ENCODE data around the gene SETBP1.

The SETBP1 gene

DNA sequence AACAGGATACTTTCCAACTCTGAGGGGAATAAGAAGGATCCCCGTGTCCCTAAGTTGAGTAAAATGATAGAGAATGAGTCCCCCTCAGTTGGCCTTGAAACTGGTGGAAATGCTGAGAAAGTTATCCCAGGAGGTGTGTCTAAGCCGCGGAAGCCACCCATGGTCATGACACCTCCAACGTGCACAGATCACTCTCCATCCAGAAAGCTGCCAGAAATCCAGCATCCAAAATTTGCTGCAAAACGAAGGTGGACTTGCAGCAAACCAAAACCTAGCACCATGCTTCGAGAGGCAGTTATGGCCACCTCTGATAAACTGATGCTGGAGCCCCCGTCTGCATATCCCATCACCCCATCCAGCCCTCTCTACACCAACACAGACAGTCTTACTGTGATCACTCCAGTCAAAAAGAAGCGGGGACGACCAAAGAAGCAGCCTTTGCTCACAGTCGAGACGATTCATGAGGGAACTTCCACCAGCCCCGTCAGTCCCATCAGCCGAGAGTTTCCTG, 270.1 kb downstream of the SETBP1 start:
- no peak for DNase-seq

- no peak for DNase-seq
Measured at GRCh38 chr18:44951748-44952147, 271.1 kb downstream of the SETBP1 start.

GRCh38 chr18:44954257-44954656, 273.6 kb downstream of the SETBP1 start:
- no peak for DNase-seq

DNA sequence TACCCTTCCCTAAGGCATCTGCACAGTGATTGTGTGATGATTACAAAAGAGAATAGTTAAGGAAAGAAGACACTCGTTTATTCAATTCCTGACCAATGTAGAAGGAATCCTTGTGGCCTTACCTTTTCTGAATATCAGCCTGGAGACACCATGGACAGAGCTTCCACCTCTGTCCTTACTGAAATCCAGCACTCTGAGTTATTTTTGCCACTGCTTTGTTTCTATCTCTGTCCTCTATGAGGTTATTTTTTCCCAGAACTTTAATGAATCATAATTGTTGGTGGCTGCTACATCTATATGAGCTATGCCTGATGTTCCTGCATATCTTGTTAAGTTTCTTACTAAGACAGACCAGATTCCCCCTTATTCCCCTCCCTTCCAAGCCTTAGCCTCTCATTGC, 275.1 kb downstream of the SETBP1 start:
- no peak for DNase-seq

DNA sequence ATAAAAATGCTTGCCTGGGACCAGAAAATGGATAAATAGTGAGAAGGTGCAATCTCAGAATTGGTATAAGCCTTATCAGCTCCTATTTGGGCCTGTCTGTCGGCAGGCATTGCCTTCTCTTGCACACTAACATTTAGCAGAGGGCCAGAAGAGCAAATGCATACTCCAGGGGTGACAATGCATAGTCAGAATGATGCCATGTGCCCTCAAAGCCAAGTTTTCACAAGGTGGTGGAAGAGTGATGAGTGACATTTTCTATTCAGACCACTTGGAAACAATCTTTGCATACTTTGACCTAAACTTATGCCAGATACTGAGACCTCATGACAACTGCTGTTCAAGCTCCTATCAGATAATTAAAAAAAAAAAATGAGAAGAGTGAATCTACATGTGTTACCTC, 276.3 kb downstream of the SETBP1 start:
- no peak for DNase-seq

DNA sequence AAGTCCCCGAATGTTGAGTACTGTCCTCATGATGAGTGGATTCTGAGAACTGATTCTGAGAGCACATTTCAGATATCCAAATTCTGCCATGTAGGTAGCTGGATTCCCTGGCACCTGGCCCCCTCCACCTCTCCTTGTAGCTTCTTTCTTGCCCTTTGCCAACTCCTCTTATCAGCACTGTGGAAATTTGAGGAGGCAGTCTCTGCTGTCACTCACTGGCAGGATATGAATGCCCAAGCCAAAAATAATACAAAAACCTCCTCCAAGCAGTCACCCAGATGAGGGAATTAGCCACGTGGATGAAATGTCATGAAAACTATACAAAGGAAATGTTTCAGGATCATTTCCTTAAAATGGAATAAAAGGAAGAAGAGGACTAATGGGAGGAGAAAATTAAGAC, 276.8 kb downstream of the SETBP1 start:
- DNase-seq, result no peak

GRCh38 chr18:44958040-44958439, 277.4 kb downstream of the SETBP1 start:
- no peak for DNase-seq

DNA sequence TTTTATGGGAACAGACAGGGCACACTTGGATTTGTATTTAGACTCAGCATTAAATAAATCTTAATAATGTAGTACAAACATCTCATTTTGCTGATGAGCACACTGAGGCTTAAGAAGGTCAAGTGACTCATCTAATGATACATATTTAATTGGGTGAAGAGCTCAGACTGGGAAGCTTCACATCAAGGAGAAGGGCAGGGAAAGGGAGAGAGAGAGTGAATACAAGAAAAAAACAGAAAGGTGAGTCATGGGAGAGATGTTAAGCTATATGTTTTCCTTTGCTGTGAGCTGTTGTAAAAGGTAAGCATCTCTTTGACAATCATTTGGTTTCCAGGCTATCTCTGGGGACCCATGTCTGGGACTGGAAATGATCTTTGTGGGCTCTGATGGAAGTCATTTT, 277.8 kb downstream of the SETBP1 start:
- no peak for DNase-seq

DNA sequence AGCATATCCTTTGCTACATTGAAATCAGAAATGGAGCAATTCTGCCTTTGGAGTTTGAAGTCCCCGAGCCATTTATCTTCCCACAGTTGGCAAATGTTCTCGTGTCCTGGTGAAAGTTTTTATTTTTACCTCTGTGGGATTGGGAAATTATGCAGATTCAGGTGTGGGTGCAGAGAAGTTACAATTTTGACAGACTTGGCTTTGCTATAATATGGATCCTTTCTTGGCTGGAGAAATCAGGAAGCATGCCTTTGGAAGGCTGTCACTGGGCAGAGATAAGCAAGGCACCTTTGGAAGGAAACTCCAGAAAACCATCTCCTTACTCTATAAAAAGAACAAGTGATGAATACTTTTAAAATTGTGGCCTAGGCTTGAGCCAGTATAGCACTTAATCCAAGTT, 278.3 kb downstream of the SETBP1 start:
- no peak for DNase-seq

DNA sequence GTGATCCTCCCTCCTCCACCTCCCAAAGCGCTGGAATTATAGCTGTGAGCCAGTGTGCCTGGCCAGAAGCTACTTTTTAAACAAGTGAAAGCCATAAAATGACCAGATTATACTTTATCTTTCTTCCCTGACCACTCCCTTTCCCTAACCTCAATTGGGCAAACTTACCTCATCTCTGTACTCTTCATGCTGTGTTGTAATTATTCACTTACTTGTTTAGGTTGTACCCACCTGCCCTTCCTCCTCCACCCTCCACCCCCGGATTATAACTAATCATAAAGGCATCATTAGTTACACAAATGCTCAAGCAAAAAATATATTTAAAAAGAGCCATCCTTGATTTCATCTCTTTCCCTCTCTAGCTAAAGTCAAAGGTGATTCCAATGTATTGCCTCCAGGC, 279.9 kb downstream of the SETBP1 start:
- no peak for DNase-seq

GRCh38 chr18:44961288-44961995, 280.8 kb downstream of the SETBP1 start:
- no peak for DNase-seq

GRCh38 chr18:44967599-44967998, 286.9 kb downstream of the SETBP1 start:
- DNase-seq, result no peak

GRCh38 chr18:44968336-44968735, 287.6 kb downstream of the SETBP1 start:
- DNase-seq, result no peak

- no peak for DNase-seq
Measured at GRCh38 chr18:44969214-44969795, 288.6 kb downstream of the SETBP1 start.

DNA sequence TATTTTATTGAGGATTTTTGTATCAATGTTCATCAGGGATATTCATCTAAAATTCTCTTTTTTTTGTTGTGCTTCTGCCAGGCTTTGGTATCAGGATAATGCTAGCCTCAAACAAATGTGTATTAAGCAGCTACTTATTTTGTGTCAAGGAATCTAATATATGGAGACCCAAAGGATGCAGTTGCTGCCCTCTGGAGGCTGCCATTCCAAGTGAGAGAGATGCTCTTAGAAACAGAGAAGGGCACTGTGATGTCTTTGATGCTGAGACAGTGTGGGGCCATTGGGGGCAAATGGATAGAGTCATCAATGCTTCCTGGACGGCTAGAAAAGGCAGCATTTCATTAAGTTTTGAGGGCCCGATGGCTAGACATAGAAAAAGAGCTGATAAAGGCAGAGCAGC, 292.6 kb downstream of the SETBP1 start:
- peak in 1 of 2 donors; percentile 19 for DNase-seq

GRCh38 chr18:44974174-44974573, 293.5 kb downstream of the SETBP1 start:
- DNase-seq, result no peak

DNA sequence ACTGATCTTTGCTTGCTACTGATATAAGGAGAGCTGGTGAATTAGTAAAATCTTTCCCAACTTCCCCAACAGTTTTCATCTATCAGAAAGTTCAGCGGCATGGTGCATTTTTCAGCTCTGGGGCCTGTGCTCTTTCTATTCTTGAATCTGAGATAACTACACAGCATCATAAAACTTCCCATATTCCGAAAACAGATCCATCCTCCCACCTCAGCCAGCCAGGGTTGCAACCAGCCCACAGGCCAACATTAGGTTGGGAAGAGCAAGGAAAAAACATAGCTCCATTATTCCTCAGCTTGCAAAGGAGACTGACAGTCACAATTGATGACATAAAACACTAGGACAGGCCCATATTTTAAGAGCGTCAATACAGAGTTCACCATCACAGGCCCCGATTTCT, 297.2 kb downstream of the SETBP1 start:
- no peak for DNase-seq

GRCh38 chr18:44979748-44980147, 299.1 kb downstream of the SETBP1 start:
- no peak for DNase-seq

DNA sequence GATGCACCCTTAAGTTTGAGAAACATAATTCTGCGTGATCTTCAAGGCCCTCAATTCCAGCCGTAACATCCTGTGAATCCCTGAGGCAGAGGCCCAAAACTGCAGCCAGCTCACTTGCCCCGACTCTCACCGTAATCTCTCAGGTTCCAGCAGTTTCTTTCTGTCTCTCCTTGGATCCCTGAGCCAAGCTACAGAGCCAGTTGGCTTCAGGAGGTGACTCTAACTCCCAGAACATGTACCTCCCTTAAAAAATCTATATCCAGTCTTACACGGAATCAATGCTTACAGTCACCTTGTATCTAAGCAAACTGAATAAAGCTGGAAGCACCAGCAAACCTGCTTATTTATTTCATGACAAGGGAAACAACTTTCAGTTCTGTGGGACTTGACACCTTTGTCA, 300.4 kb downstream of the SETBP1 start:
- no peak for DNase-seq

DNA sequence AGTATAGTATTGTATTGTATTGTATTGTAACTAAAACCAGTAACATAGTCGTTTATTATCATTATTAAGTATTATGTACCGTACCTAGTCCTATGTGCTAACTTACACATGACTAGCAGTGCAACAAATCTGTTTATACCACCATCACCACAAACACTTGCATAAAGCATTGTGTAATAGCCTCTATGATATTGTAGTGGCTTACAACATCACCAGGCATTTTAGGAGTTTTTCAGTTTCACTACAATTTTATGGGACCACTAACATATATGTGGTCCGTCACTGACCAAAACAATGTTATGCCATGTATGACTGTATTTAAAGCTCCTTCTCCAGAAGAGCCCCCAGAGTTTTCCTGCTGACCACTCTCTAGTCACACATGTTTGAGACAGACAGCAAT, 306.2 kb downstream of the SETBP1 start:
- no peak for DNase-seq

DNA sequence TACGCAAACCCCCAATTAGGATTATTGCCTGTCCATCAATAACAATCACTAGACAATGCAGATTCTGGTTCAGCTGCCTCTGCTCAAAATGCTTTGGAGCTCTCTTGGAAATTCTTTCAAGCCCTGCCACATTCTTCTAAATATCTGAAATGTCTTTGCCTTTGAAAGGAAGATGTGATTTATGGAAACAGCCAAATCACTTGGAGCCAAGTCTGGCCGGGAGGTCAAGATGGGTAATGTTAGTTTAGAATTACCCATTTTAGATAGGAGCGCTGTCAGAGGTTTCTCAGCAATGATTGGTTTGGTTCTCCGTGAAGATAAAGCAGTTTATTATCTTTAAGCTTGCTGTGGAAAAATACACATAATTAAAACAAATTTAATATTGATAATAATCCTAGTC, 306.7 kb downstream of the SETBP1 start:
- no peak for DNase-seq

- DNase-seq, result no peak
Measured at GRCh38 chr18:44988821-44989587, 308.3 kb downstream of the SETBP1 start.

DNA sequence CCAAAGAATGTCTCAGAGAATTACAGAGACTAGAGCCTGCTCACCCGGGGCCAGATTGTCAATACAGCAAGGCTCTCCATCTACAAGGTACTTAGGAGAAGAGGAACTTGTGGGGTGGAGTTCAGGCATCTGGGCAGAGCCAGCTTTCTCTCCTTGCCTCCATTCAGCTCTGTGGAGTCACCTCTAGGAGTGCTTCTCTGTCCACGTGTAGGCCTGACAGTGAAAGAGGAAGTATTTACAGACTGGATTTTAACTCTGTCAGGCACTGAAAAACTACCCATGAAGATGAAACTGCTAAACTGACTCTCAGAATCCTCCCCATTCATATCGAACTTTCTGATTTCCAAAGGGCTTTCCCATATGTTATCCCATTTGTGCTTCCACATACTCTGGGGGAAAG, 315.6 kb downstream of the SETBP1 start:
- DNase-seq, result no peak

- no peak for DNase-seq
Measured at GRCh38 chr18:44997174-44997573, 316.5 kb downstream of the SETBP1 start.
